ENCODE measurements around the gene GBA3.

Gene GBA3

DNA sequence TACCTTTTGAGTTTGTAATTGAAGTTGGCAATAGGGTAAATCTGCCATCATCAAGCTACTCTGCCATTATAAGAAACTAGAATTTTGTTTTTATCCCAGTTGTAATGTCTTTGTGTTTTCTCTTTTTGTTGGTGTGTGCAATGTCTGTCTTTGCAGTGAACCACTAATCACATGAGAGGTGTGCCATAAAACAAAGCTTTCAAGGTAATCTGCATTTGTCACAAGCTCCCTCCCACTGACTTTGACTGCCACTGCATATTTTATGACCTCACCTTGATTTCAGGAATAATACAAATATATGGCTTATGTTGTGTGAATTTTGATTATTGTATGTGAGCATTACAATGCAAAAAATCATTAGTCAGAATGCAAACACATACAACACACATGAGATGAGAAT, 9.0 kb upstream of the GBA3 start:
- ChIA-PET CTCF (interaction anchor here (0.6 kb wide), 1 partner anchor 213 kb away, joined by 3 read pairs; no protein-coding TSS in a partner anchor), POLR2A (ENCODE audit: low non-redundant PET) (no interaction called here)
- TF ChIP-seq, protein P1, sequence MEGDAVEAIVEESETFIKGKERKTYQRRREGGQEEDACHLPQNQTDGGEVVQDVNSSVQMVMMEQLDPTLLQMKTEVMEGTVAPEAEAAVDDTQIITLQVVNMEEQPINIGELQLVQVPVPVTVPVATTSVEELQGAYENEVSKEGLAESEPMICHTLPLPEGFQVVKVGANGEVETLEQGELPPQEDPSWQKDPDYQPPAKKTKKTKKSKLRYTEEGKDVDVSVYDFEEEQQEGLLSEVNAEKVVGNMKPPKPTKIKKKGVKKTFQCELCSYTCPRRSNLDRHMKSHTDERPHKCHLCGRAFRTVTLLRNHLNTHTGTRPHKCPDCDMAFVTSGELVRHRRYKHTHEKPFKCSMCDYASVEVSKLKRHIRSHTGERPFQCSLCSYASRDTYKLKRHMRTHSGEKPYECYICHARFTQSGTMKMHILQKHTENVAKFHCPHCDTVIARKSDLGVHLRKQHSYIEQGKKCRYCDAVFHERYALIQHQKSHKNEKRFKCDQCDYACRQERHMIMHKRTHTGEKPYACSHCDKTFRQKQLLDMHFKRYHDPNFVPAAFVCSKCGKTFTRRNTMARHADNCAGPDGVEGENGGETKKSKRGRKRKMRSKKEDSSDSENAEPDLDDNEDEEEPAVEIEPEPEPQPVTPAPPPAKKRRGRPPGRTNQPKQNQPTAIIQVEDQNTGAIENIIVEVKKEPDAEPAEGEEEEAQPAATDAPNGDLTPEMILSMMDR (conservative IDR thresholded peaks at IDR 0.05; ENCODE audit: low read depth), result no peak
- DNase-seq (ENCODE audit: low spot score), result no peak
- H3K27ac ChIP-seq, result no peak overlapping the region

GRCh38 chr4:22686141-22686540, 6.6 kb upstream of the GBA3 start:
- POLR2A ChIA-PET (ENCODE audit: low non-redundant PET), result no interaction called here
- TF ChIP-seq, protein P1 (conservative IDR thresholded peaks at IDR 0.05; ENCODE audit: low read depth), result no peak

GRCh38 chr4:22688236-22688635, 4.5 kb upstream of the GBA3 start:
- H3K27ac ChIP-seq, result no peak overlapping the region
- peak; percentile 2 for DNase-seq (ENCODE audit: low spot score)
- TF ChIP-seq, protein P1 (conservative IDR thresholded peaks at IDR 0.05; ENCODE audit: low read depth), result no peak
- CTCF ChIA-PET, result interaction anchor here (0.6 kb wide), 1 partner anchor 897 kb away, joined by 3 read pairs; no protein-coding TSS in a partner anchor
- POLR2A ChIA-PET (ENCODE audit: low non-redundant PET), result no interaction called here

More at GRCh38 chr4:22686141-22686540, 6.6 kb upstream of the GBA3 start:
- DNase-seq (ENCODE audit: low spot score), result no peak
- CTCF ChIA-PET, result no interaction called here
- H3K27ac ChIP-seq, result no peak overlapping the region

DNA sequence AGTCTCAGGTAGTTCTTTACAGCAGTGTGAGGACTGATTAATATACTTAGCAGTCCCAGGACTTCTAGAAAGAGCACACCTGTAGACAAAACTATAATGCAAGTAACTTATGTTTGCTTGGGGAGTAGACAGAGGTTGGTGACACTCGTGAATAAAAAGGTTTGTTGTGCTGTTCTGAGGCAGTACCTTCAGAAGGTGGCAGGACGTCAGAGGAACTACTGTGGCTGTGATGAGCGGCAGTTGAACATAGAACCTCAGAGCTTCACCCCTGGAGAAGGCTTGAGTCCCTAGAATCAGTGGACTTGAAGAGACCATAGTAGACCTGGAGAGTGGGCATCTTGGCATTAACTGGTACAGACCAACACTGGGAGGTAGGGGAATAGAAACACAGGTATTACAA, 3.3 kb upstream of the GBA3 start:
- ChIA-PET CTCF (no interaction called here), POLR2A (ENCODE audit: low non-redundant PET) (no interaction called here)
- no peak overlapping the region for H3K27ac ChIP-seq
- TF ChIP-seq, protein P1 (conservative IDR thresholded peaks at IDR 0.05; ENCODE audit: low read depth), result no peak
- no peak for DNase-seq (ENCODE audit: low spot score)

DNA sequence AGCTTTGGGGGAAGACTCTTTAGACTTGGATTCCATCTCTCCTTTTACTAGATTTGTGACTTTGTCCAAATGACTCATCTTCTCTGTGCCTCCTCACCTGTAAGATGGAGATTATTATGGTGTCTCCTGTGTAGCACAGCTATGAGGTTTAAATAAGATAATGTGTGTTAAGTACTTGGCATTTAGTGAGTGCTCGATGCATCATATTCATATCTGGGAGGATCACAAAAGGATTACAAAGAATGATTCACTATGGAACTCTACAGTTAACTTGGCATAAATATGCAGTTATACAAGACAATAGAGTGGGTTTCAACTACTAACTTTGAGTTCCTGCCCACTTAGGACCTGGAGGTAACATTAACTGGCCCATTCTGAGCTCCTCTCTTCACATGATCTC, 2.3 kb downstream of the GBA3 start:
- TF ChIP-seq, protein P1 (conservative IDR thresholded peaks at IDR 0.05; ENCODE audit: low read depth), result no peak
- POLR2A ChIA-PET (ENCODE audit: low non-redundant PET), result no interaction called here
- no peak for DNase-seq (ENCODE audit: low spot score)
- H3K27ac ChIP-seq, result no peak overlapping the region
- CTCF ChIA-PET, result interaction anchor here (1.3 kb wide), 1 partner anchor 906 kb away, joined by 3 read pairs; no protein-coding TSS in a partner anchor

DNA sequence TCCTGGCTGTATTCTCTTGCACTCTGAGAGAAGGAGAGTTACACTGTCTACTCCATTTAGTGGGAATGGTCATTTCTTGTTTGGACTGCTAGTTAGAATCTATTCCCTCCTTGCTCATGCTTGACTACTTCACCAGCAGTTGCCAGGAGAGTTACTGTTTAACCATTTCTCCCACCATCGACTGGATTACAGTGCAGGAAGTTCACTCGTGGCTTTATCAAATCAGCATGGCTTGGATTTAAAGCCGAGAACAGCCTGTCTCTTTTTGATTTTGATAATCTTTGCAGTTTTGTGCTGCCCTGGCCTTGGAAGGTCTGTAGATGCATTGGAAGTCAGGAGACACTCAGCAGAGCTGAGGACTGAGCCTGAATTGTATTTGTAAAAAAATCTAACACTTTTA, 3.2 kb downstream of the GBA3 start:
- H3K27ac ChIP-seq, result no peak overlapping the region
- ChIA-PET POLR2A (ENCODE audit: low non-redundant PET) (no interaction called here), CTCF (no interaction called here)
- DNase-seq (ENCODE audit: low spot score), result no peak
- TF ChIP-seq, protein P1 (conservative IDR thresholded peaks at IDR 0.05; ENCODE audit: low read depth), result no peak

DNA sequence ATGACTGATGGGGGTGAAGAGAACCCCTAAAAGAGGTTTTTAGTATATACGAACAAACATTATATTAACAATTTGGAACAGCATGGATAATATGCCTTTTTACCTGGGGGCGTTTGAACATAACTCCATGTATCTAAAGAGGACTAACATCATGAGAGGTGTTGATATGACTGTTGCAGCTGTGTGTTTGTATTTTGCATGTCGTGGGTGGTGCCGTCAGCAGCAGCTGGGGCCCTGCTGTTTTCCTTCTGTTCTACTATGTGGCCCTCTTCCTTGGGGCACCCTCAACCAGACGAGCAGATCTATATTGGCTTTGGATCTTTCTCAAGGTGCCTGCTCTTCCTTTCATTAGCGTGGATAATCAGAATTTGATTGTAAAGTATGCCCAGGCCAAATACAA, 11.2 kb downstream of the GBA3 start:
- CTCF ChIA-PET, result no interaction called here
- no peak overlapping the region for H3K27ac ChIP-seq
- DNase-seq (ENCODE audit: low spot score), result no peak
- POLR2A ChIA-PET (ENCODE audit: low non-redundant PET), result no interaction called here
- TF ChIP-seq, protein P1 (conservative IDR thresholded peaks at IDR 0.05; ENCODE audit: low read depth), result no peak
